Upper lobe of left lung (tissue), 4 donors: ENCODE results near the gene FARP1.

Source experiments
- POLR2A ChIP-seq, 4 donors: fragments of 450-650 bp; IDR thresholded peaks; one replicate each; pipeline ENCODE4 v1.5.1; 2016 to 2017; ENCODE audit warnings: antibody characterized with exemption in 4 of 4, mild to moderate bottlenecking in 2 of 4
- POLR2AphosphoS5 ChIP-seq, 2 donors: sonication (generic); formaldehyde crosslinking; IDR thresholded peaks; one replicate each; pipeline ENCODE4 v1.5.1; 2017; ENCODE audit warnings: antibody characterized with exemption in 2 of 2
- TF ChIP-seq, protein P1 (sequence below), 6 experiments: fragments of 450-650 bp in 4 of 6; fragments of 200-600 bp in 2 of 6; sonication (generic) in 2 of 6; IDR thresholded peaks; one replicate each; pipeline ENCODE4 v1.5.1; 2016 to 2019; ENCODE audit warnings: antibody characterized with exemption in 6 of 6

DNA sequence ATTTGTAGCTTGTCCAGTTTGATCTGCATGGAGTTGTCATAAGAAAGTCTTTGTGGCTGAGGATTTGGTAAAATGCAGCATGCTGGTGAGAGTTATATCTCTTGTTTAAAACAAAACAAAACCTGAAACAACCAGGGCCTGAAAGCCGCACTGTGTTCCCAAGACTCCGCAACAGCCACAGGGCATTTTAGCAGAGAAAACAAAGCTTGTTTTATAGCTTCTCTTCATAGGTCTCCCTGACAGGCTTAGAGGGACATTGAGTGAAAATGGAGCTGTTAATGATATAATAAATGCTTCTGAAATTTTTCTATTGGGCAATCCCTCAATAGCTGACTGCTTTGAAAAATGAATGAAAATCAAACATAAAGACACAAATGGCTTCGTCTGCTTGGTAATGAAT, 182.8 kb downstream of the FARP1 start:
- TF ChIP-seq, protein P1, sequence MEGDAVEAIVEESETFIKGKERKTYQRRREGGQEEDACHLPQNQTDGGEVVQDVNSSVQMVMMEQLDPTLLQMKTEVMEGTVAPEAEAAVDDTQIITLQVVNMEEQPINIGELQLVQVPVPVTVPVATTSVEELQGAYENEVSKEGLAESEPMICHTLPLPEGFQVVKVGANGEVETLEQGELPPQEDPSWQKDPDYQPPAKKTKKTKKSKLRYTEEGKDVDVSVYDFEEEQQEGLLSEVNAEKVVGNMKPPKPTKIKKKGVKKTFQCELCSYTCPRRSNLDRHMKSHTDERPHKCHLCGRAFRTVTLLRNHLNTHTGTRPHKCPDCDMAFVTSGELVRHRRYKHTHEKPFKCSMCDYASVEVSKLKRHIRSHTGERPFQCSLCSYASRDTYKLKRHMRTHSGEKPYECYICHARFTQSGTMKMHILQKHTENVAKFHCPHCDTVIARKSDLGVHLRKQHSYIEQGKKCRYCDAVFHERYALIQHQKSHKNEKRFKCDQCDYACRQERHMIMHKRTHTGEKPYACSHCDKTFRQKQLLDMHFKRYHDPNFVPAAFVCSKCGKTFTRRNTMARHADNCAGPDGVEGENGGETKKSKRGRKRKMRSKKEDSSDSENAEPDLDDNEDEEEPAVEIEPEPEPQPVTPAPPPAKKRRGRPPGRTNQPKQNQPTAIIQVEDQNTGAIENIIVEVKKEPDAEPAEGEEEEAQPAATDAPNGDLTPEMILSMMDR (IDR thresholded peaks at IDR 0.05) = no peak
- no peak for TF ChIP-seq POLR2AphosphoS5 (IDR thresholded peaks at IDR 0.05)
- TF ChIP-seq POLR2A (IDR thresholded peaks at IDR 0.05) = no peak
